Measurements from ENCODE around the gene SSTR5.

The SSTR5 gene

DNA sequence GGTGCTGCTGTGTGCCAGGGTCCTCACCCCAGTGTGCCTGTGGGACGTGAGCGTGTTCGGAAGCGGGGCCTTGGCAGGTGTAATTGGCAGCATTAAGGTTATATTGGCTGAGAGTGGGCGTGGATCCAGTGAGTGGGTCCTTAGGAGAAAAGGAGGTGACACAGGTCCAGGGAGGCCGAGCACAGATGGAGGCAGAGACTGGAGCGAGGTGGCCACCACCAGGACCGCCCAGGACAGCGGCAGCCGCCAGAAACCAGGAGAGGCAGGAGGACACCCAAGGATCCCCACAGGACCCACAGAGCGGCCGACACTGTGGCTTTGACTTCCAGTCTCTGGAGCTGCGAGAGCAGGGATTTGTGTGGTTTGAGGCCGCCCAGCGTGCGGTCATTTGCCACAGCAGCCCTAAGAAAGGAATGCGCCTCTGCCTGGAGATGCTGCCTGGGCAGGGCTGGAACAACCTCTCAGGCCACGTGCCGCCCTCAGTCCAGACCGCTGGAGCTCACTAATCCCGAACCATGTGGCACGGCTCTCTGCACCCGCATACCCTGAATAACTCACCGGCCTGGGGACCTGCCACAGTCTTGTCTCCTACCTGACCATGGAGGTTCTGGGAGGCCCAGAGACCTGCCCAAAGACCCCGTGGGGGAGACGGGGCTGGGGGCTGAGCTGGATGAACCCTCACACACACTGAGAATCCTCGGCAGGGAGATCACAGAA is 45.6 kb upstream of the SSTR5 start:
- H3K14ac ChIP-seq (ENCODE audit: low read length): no peak overlapping the region
- no peak for DNase-seq
- no peak overlapping the region for H3K23ac ChIP-seq (ENCODE audit: low read length)
- H3K18ac ChIP-seq (ENCODE audit: low read length): no peak overlapping the region
- H2AFZ ChIP-seq (ENCODE audit: insufficient read depth, low read length, poor library complexity): no peak overlapping the region
- H4K12ac ChIP-seq (ENCODE audit: low read depth, low read length): no peak overlapping the region
- no peaks in the 10 kb centered on the region for H3K79me1 ChIP-seq (ENCODE audit: low read length)
- no peak overlapping the region for H2BK120ac ChIP-seq (ENCODE audit: insufficient read depth, low read length, poor library complexity)
- no peaks in the 10 kb centered on the region for H3K79me2 ChIP-seq (ENCODE audit: control insufficient read depth, insufficient read depth, low read length, poor library complexity)
- H3K27me3 ChIP-seq (ENCODE audit: insufficient read depth, low read length): no peaks in the 10 kb centered on the region
- no peak overlapping the region for H2BK5ac ChIP-seq (ENCODE audit: low read depth, low read length, poor library complexity)
- H2BK12ac ChIP-seq (ENCODE audit: low read length): no peak overlapping the region
- H3K4ac ChIP-seq (ENCODE audit: low read depth, low read length): no peak overlapping the region
- H3K4me1 ChIP-seq (ENCODE audit: control insufficient read depth in 1 of 2, insufficient read depth in 2 of 2, low read length in 2 of 2): no peaks in the 10 kb centered on the region
- no CpG with 5 or more reads among the region's 27 CpGs for WGBS (ENCODE audit: extremely low coverage, insufficient coverage, insufficient read length)
- H3K4me2 ChIP-seq (ENCODE audit: low read length): no peak overlapping the region
- no peak overlapping the region for H2AK5ac ChIP-seq (ENCODE audit: low read length)
- H3K27ac ChIP-seq (ENCODE audit: low read depth, low read length): no peak overlapping the region
- no peaks in the 10 kb centered on the region for H3K36me3 ChIP-seq (ENCODE audit: control insufficient read depth in 1 of 2, insufficient read depth in 2 of 2, low read length in 2 of 2)
- H3K9ac ChIP-seq (ENCODE audit: low read length): no peak overlapping the region
- no peak overlapping the region for H4K91ac ChIP-seq (ENCODE audit: low read depth, low read length)
- H3K4me3 ChIP-seq (ENCODE audit: low read depth, low read length): no peak overlapping the region
- H3K9me3 ChIP-seq (ENCODE audit: insufficient read depth, low read depth, low read length): peaks cover 8% of the 10 kb centered on the region
- no peak overlapping the region for H4K8ac ChIP-seq (ENCODE audit: low read depth, low read length)

GRCh38 chr16:1027501-1027815 is 45.1 kb upstream of the SSTR5 start:
- Histone ChIP-seq H2BK12ac (ENCODE audit: low read length) (no peak overlapping the region), H3K14ac (ENCODE audit: low read length) (no peak overlapping the region), H4K91ac (ENCODE audit: low read depth, low read length) (no peak overlapping the region), H2AFZ (ENCODE audit: insufficient read depth, low read length, poor library complexity) (no peak overlapping the region), H3K9me3 (ENCODE audit: insufficient read depth, low read depth, low read length) (peaks cover 11% of the 10 kb centered on the region), H3K79me2 (ENCODE audit: control insufficient read depth, insufficient read depth, low read length, poor library complexity) (no peaks in the 10 kb centered on the region), H3K27me3 (ENCODE audit: insufficient read depth, low read length) (no peaks in the 10 kb centered on the region), H2AK5ac (ENCODE audit: low read length) (no peak overlapping the region), H3K4me2 (ENCODE audit: low read length) (no peak overlapping the region), H3K4ac (ENCODE audit: low read depth, low read length) (no peak overlapping the region), H3K36me3 (ENCODE audit: control insufficient read depth in 1 of 2, insufficient read depth in 2 of 2, low read length in 2 of 2) (no peaks in the 10 kb centered on the region), H3K18ac (ENCODE audit: low read length) (no peak overlapping the region), H4K8ac (ENCODE audit: low read depth, low read length) (no peak overlapping the region), H3K27ac (ENCODE audit: low read depth, low read length) (no peak overlapping the region), H2BK5ac (ENCODE audit: low read depth, low read length, poor library complexity) (no peak overlapping the region), H3K23ac (ENCODE audit: low read length) (no peak overlapping the region), H4K12ac (ENCODE audit: low read depth, low read length) (no peak overlapping the region), H3K4me3 (ENCODE audit: low read depth, low read length) (no peak overlapping the region), H3K79me1 (ENCODE audit: low read length) (no peaks in the 10 kb centered on the region), H2BK120ac (ENCODE audit: insufficient read depth, low read length, poor library complexity) (no peak overlapping the region), H3K9ac (ENCODE audit: low read length) (no peak overlapping the region), H3K4me1 (ENCODE audit: control insufficient read depth in 1 of 2, insufficient read depth in 2 of 2, low read length in 2 of 2) (no peaks in the 10 kb centered on the region)
- WGBS (ENCODE audit: extremely low coverage, insufficient coverage, insufficient read length): no CpG with 5 or more reads among the region's 22 CpGs
- DNase-seq: no peak

DNA sequence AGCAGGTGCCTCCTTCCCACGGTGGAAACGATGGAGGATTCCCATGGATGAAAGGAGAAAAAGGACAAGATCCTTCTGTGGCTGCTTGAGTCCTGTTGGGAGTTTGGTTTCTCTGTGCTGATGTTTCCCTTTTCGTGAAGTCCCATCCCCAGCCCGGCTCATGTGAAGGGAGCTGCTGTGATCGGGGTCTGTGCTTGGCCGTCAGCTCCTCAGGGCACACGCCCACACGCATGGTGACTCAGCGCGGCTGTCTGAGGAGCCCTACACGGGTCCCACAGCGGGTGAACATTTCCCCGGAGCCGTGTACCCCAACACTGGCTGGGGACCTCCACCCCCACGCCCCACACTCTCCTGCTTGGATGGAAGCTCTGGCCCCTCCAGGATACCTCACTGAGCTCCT is 44.5 kb upstream of the SSTR5 start:
- Histone ChIP-seq H2BK5ac (ENCODE audit: low read depth, low read length, poor library complexity) (no peak overlapping the region), H3K79me2 (ENCODE audit: control insufficient read depth, insufficient read depth, low read length, poor library complexity) (no peaks in the 10 kb centered on the region), H3K18ac (ENCODE audit: low read length) (no peak overlapping the region), H4K91ac (ENCODE audit: low read depth, low read length) (no peak overlapping the region), H3K4me3 (ENCODE audit: low read depth, low read length) (no peak overlapping the region), H3K14ac (ENCODE audit: low read length) (no peak overlapping the region), H4K12ac (ENCODE audit: low read depth, low read length) (no peak overlapping the region), H3K36me3 (ENCODE audit: control insufficient read depth in 1 of 2, insufficient read depth in 2 of 2, low read length in 2 of 2) (no peaks in the 10 kb centered on the region), H2AFZ (ENCODE audit: insufficient read depth, low read length, poor library complexity) (no peak overlapping the region), H3K79me1 (ENCODE audit: low read length) (no peaks in the 10 kb centered on the region), H4K8ac (ENCODE audit: low read depth, low read length) (no peak overlapping the region), H2BK12ac (ENCODE audit: low read length) (no peak overlapping the region), H3K4ac (ENCODE audit: low read depth, low read length) (no peak overlapping the region), H2AK5ac (ENCODE audit: low read length) (no peak overlapping the region), H3K4me1 (ENCODE audit: control insufficient read depth in 1 of 2, insufficient read depth in 2 of 2, low read length in 2 of 2) (no peaks in the 10 kb centered on the region), H3K4me2 (ENCODE audit: low read length) (no peak overlapping the region), H3K23ac (ENCODE audit: low read length) (no peak overlapping the region), H3K9me3 (ENCODE audit: insufficient read depth, low read depth, low read length) (peaks cover 17% of the 10 kb centered on the region), H3K27me3 (ENCODE audit: insufficient read depth, low read length) (no peaks in the 10 kb centered on the region), H3K27ac (ENCODE audit: low read depth, low read length) (no peak overlapping the region), H2BK120ac (ENCODE audit: insufficient read depth, low read length, poor library complexity) (no peak overlapping the region), H3K9ac (ENCODE audit: low read length) (no peak overlapping the region)
- DNase-seq: no peak
- WGBS (ENCODE audit: extremely low coverage, insufficient coverage, insufficient read length): no CpG with 5 or more reads among the region's 15 CpGs

- Histone ChIP-seq H3K9me3 (ENCODE audit: insufficient read depth, low read depth, low read length) (peaks cover 21% of the 10 kb centered on the region), H3K4ac (ENCODE audit: low read depth, low read length) (no peak overlapping the region), H2BK120ac (ENCODE audit: insufficient read depth, low read length, poor library complexity) (no peak overlapping the region), H3K79me2 (ENCODE audit: control insufficient read depth, insufficient read depth, low read length, poor library complexity) (no peaks in the 10 kb centered on the region), H4K12ac (ENCODE audit: low read depth, low read length) (no peak overlapping the region), H2AK5ac (ENCODE audit: low read length) (no peak overlapping the region), H3K79me1 (ENCODE audit: low read length) (no peaks in the 10 kb centered on the region), H4K91ac (ENCODE audit: low read depth, low read length) (no peak overlapping the region), H2AFZ (ENCODE audit: insufficient read depth, low read length, poor library complexity) (no peak overlapping the region), H3K27me3 (ENCODE audit: insufficient read depth, low read length) (no peaks in the 10 kb centered on the region), H3K4me1 (ENCODE audit: control insufficient read depth in 1 of 2, insufficient read depth in 2 of 2, low read length in 2 of 2) (no peaks in the 10 kb centered on the region), H2BK12ac (ENCODE audit: low read length) (no peak overlapping the region), H3K23ac (ENCODE audit: low read length) (no peak overlapping the region), H4K8ac (ENCODE audit: low read depth, low read length) (no peak overlapping the region), H3K27ac (ENCODE audit: low read depth, low read length) (no peak overlapping the region), H2BK5ac (ENCODE audit: low read depth, low read length, poor library complexity) (no peak overlapping the region), H3K4me3 (ENCODE audit: low read depth, low read length) (no peak overlapping the region), H3K14ac (ENCODE audit: low read length) (no peak overlapping the region), H3K4me2 (ENCODE audit: low read length) (no peak overlapping the region), H3K36me3 (ENCODE audit: control insufficient read depth in 1 of 2, insufficient read depth in 2 of 2, low read length in 2 of 2) (no peaks in the 10 kb centered on the region), H3K18ac (ENCODE audit: low read length) (no peak overlapping the region), H3K9ac (ENCODE audit: low read length) (no peak overlapping the region)
- no peak for DNase-seq
- no CpG with 5 or more reads among the region's 39 CpGs for WGBS (ENCODE audit: extremely low coverage, insufficient coverage, insufficient read length)
These were observed 43.9 kb upstream of the SSTR5 start for GRCh38 chr16:1028524-1029258.
